Skeletal muscle satellite cell (primary cell): Measurements from ENCODE around the gene ASAP3.

ENCODE experiments used
- H3K27me3 ChIP-seq: 2 replicates; pipeline ENCODE4 v1.7.0; 2013; ENCODE audit warnings: low read length; ENCODE audit not compliant: control insufficient read depth, insufficient read depth
- H3K36me3 ChIP-seq: 2 replicates; pipeline ENCODE4 v1.7.0; 2013; ENCODE audit warnings: mild to moderate bottlenecking, control low read depth, low read length; ENCODE audit not compliant: insufficient read depth
- H3K4me1 ChIP-seq: 2 replicates; pipeline ENCODE4 v1.7.0; 2013; ENCODE audit warnings: low read length; ENCODE audit not compliant: control insufficient read depth, insufficient read depth
- H3K4me2 ChIP-seq: 2 replicates; pipeline ENCODE4 v1.7.0; 2013; ENCODE audit warnings: mild to moderate bottlenecking, low read length
- H3K4me3 ChIP-seq: 2 replicates; pipeline ENCODE4 v1.7.0; 2013; ENCODE audit warnings: low read length
- H3K9ac ChIP-seq: 2 replicates; pipeline ENCODE4 v1.7.0; 2013; ENCODE audit warnings: mild to moderate bottlenecking, low read depth, low read length, moderate library complexity
- H3K9me3 ChIP-seq: replicated peaks from 2 replicates; pipeline ENCODE4 v1.7.0; 2013; ENCODE audit warnings: mild to moderate bottlenecking, control low read depth, low read length

Gene ASAP3

GRCh38 chr1:23444104-23444533 lies 39.9 kb downstream of the ASAP3 start:
- Histone ChIP-seq H3K27me3 (no peaks in the 10 kb centered on the region), H3K9me3 (no peaks in the 10 kb centered on the region), H3K36me3 (no peaks in the 10 kb centered on the region), H3K4me2 (no peak overlapping the region), H3K4me1 (peaks cover 3% of the 10 kb centered on the region), H3K4me3 (no peak overlapping the region), H3K9ac (no peak overlapping the region)

DNA sequence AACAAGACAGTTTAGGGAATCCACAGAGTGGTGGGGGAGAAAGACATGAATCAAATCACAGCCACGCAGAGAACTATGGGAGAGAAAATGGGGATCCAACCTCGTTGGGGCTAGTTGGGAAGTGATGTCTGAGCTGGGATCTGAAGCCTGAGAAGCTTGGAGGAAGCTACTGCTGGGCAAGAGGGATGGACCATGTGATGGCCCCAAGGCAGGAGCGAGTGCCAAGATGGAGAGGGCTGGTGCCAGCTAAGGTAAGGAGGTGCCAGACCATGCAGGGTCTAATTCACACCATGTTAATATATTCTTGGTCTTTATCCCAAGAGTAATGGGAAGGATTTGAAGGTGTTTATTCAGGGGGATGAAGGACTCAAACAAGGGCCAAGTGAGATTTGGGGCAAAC lies 41.2 kb downstream of the ASAP3 start:
- Histone ChIP-seq H3K4me1 (peaks cover 3% of the 10 kb centered on the region), H3K4me2 (no peak overlapping the region), H3K4me3 (no peak overlapping the region), H3K27me3 (no peaks in the 10 kb centered on the region), H3K9me3 (no peaks in the 10 kb centered on the region), H3K9ac (no peak overlapping the region), H3K36me3 (no peaks in the 10 kb centered on the region)

GRCh38 chr1:23441446-23442148 lies 42.4 kb downstream of the ASAP3 start:
- no peaks in the 10 kb centered on the region for H3K36me3 ChIP-seq
- H3K4me1 ChIP-seq = peaks cover 3% of the 10 kb centered on the region
- H3K9me3 ChIP-seq = no peaks in the 10 kb centered on the region
- H3K4me2 ChIP-seq = no peak overlapping the region
- H3K27me3 ChIP-seq = no peaks in the 10 kb centered on the region
- H3K9ac ChIP-seq = no peak overlapping the region
- H3K4me3 ChIP-seq = no peak overlapping the region

GRCh38 chr1:23438545-23438944 lies 45.4 kb downstream of the ASAP3 start:
- Histone ChIP-seq H3K9ac (no peak overlapping the region), H3K4me2 (no peak overlapping the region), H3K9me3 (no peaks in the 10 kb centered on the region), H3K27me3 (no peaks in the 10 kb centered on the region), H3K4me3 (no peak overlapping the region), H3K4me1 (no peaks in the 10 kb centered on the region), H3K36me3 (no peaks in the 10 kb centered on the region)

DNA sequence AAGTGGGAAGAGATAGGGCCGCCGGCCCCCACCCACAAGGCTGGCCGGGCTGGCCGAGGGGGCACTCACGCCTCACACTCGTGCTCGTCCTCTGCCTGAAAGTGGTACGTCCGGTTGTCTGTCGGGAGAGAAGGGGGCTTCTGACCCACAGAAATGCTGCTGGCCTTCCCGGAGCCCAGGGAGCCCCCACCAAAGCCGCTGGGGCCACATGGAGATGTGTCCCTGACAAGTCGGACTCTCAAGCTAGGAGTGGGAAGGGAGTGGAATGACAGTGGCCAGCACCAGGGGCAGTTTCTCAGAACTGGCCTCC lies 46.7 kb downstream of the ASAP3 start:
- H3K36me3 ChIP-seq = no peaks in the 10 kb centered on the region

GRCh38 chr1:23436520-23437354 lies 47.2 kb downstream of the ASAP3 start:
- no peaks in the 10 kb centered on the region for H3K9me3 ChIP-seq

More for the DNA sequence above, 46.7 kb downstream of the ASAP3 start:
- Histone ChIP-seq H3K4me1 (no peaks in the 10 kb centered on the region), H3K9ac (no peak overlapping the region), H3K27me3 (no peaks in the 10 kb centered on the region), H3K9me3 (no peaks in the 10 kb centered on the region), H3K4me3 (no peak overlapping the region), H3K4me2 (no peak overlapping the region)

DNA sequence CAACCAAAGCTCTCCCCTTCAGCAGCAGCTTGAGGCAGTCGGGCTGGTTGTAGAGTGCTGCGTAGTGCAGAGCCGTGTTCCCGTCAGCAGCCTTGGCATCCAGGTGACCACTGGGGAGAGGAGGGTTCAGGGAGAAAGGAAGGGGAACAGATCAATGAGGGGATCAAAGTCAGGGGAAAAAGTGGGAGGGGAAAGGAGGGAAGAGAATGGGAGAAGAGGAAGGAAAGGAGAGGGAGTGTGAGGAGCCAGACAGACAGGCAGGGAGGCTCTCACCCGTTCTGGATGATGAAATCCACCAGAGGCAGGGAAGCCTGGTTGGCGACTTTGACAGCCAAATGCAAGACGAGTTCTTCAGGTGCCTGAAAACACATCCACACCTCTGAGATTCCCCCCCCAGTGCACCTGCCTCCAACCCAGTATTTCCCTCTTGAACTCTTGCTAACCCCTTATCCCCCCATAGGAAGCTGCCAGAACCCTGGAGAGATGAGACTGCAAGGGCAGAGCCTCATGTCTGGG lies 49.7 kb downstream of the ASAP3 start:
- Histone ChIP-seq H3K9ac (no peak overlapping the region), H3K9me3 (no peaks in the 10 kb centered on the region), H3K4me1 (no peaks in the 10 kb centered on the region), H3K4me3 (no peak overlapping the region), H3K4me2 (no peak overlapping the region), H3K27me3 (peaks cover 4% of the 10 kb centered on the region), H3K36me3 (no peaks in the 10 kb centered on the region)

More at GRCh38 chr1:23436520-23437354, 47.2 kb downstream of the ASAP3 start:
- H3K27me3 ChIP-seq = no peaks in the 10 kb centered on the region
- H3K9ac ChIP-seq = no peak overlapping the region
- H3K36me3 ChIP-seq = no peaks in the 10 kb centered on the region
- no peak overlapping the region for H3K4me3 ChIP-seq
- no peaks in the 10 kb centered on the region for H3K4me1 ChIP-seq
- no peak overlapping the region for H3K4me2 ChIP-seq

GRCh38 chr1:23433122-23433521 lies 50.9 kb downstream of the ASAP3 start:
- Histone ChIP-seq H3K4me2 (no peak overlapping the region), H3K9ac (no peak overlapping the region), H3K4me3 (no peak overlapping the region), H3K4me1 (no peaks in the 10 kb centered on the region), H3K9me3 (no peaks in the 10 kb centered on the region), H3K36me3 (no peaks in the 10 kb centered on the region), H3K27me3 (peaks cover 9% of the 10 kb centered on the region)

- Histone ChIP-seq H3K9me3 (no peaks in the 10 kb centered on the region), H3K36me3 (no peaks in the 10 kb centered on the region), H3K4me2 (no peak overlapping the region), H3K27me3 (peaks cover 12% of the 10 kb centered on the region), H3K9ac (no peak overlapping the region), H3K4me1 (no peaks in the 10 kb centered on the region), H3K4me3 (no peak overlapping the region)
Observed at GRCh38 chr1:23431431-23431830, 52.5 kb downstream of the ASAP3 start.

DNA sequence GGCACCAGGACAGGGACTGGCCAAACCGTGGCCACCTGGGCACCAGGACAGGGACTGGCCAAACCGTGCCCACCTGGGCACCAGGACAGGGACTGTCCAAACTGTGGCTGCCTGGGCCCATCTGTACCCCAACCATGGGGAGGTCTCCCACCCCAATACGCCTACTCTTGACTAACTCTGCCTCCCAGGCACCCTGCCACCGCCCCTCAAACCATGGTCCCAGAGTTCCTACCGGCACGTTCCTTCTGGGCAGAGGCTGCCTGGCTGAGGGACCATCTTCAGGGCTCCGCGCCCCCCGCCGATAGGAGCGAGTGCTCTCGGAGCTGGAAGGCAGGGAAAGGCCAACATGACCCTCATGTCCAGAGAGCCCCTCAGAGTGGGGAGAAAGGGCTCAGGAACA lies 53.2 kb downstream of the ASAP3 start:
- no peaks in the 10 kb centered on the region for H3K4me1 ChIP-seq
- no peaks in the 10 kb centered on the region for H3K36me3 ChIP-seq
- no peaks in the 10 kb centered on the region for H3K9me3 ChIP-seq
- no peak overlapping the region for H3K9ac ChIP-seq
- no peak overlapping the region for H3K4me3 ChIP-seq
- H3K27me3 ChIP-seq = peaks cover 14% of the 10 kb centered on the region
- no peak overlapping the region for H3K4me2 ChIP-seq

DNA sequence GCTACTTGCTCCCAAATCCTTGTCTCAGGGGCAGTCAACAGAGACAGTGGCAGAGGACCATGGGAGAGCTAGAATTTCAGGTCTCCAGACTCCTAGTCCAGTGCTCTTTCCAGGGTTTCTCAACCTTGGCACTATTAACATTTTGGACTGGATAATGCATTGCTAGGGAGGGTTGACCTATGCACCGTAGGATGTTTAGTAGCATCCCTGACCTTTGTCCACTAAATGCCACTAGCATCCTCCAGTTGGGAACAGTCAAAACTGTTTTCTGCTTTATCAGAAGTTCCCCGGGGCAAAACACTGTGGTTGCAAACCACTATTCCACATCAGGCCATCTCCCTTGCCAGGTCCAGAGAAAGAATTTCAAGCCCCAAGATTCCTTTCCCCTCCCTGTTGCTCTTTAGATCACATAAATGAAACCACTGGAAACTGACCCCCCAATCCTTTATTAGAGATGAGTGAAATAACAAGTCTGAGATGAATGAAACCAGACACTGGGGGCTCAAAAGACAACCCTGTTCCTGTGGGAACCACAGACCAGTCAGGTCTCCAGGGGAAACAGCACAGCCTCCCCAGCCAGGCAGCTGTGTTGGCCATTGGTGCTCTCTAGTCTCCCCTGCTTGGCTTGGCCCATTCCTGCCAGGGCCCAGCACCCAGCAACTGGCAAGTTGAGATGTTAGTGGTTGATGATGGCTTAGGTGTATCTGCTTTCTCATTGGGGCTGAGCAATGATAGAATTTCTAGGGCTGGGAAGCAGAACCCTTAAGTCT lies 55.7 kb downstream of the ASAP3 start:
- no peak overlapping the region for H3K4me2 ChIP-seq
- no peaks in the 10 kb centered on the region for H3K36me3 ChIP-seq
- H3K9me3 ChIP-seq = no peaks in the 10 kb centered on the region
- peaks cover 19% of the 10 kb centered on the region for H3K27me3 ChIP-seq
- H3K4me1 ChIP-seq = peaks cover 10% of the 10 kb centered on the region
- H3K9ac ChIP-seq = no peak overlapping the region
- no peak overlapping the region for H3K4me3 ChIP-seq
